GM06990 (cell line): ENCODE results near the gene STRADB.

ENCODE experiments used
- DNase-seq: peaks from one replicate; pipeline ENCODE4 v3.0.0-alpha.2; 2011; ENCODE audit not compliant: insufficient read length; ENCODE audit errors: extremely low read depth
- H3K27me3 ChIP-seq: replicated peaks from 2 replicates; pipeline ENCODE4 v1.6.0; 2011; ENCODE audit warnings: low read length; ENCODE audit not compliant: control insufficient read depth, insufficient read depth
- H3K36me3 ChIP-seq: 2 replicates; pipeline ENCODE4 v1.5.1; 2011; ENCODE audit warnings: low read length; ENCODE audit not compliant: control insufficient read depth, insufficient read depth
- H3K4me3 ChIP-seq: replicated peaks from 2 replicates; pipeline ENCODE4 v1.5.1; 2011; ENCODE audit warnings: low read depth, mild to moderate bottlenecking, control low read depth, low read length
- CTCF ChIP-seq: IDR thresholded peaks from 2 replicates; pipeline ENCODE4 v1.5.1; 2011; ENCODE audit warnings: low read length, control low read depth, mild to moderate bottlenecking, inconsistent platforms; ENCODE audit not compliant: insufficient read depth, poor library complexity, severe bottlenecking

STRADB gene

DNA sequence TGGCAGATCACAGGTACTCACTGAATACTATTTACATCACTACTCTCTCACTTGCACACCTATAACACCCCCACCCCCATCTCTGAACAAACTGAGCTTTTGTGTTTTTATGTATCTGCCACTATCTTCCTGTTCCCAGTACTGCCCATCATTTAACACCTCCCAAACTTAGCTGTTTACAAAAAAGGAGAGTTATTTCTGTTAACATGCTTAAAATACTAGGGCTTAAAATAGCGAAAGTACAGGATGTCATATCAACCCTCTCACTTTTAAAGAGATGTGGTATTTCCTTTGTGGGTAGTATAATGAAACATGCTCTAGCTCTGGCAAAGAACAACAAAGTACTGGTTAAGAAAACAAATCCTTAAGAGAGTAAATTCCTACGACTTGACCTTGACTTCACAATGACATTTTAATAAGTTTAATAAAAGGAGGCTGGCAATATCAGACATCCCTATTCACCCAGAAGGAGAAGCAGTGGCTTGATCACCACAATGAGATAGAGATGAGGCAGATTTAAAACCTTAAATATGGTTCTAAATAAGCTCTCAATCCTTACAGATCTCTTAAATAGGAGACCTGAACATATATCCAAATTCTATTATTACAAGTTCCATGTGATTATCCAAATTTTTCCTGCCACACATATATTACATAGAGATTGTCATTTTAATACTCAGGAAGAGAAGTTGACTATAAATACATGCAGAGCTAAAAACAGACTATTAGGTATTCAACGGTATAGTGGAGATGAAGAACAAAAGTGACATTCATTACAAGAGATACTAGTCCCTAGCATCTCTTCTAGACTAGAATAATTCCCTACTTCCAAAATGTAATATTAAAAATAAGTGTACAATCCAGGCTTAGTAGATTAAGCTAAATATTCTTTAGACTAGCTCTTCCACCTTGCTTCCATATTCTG is 37.2 kb upstream of the STRADB start:
- H3K4me3 ChIP-seq = peak overlapping the region; percentile 4; the same call in 1 of the 2 replicates
- no peak for TF ChIP-seq CTCF
- no peaks in the 10 kb centered on the region for H3K36me3 ChIP-seq
- H3K27me3 ChIP-seq = no peaks in the 10 kb centered on the region
- DNase-seq = peak; percentile 40

- no peak for TF ChIP-seq CTCF
- Histone ChIP-seq H3K4me3 (no peak overlapping the region), H3K36me3 (no peaks in the 10 kb centered on the region), H3K27me3 (no peaks in the 10 kb centered on the region)
- DNase-seq = no peak
Measured at GRCh38 chr2:201415149-201415548, 36.4 kb upstream of the STRADB start.

DNA sequence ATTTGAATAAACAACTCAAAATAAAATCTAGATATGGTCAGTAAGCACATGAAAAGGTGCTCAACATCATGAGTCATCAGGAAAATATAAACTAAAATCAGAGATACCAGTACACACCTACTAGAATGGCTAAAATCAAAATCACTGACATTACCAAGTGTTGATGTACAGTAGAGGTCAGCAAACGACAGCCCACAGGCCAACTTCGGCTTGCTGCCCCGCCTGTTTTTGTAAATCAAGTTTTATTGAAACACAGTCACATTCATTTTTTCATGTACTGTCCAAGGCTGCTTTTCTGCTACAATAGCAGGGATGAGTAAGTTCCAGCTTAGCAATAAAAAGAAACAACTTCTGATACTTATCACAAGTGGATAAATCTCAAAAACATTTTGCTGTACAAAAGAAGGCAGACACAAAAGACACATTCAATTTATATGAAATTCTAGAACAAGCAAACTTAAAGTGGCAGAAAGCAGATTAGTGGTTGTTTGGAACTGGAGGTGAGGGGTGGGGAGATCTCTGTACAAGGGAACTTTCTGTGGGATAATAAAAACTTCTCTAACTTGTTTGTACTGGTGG is 32.4 kb upstream of the STRADB start:
- no peak for TF ChIP-seq CTCF
- no peak for DNase-seq
- Histone ChIP-seq H3K4me3 (no peak overlapping the region), H3K27me3 (no peaks in the 10 kb centered on the region), H3K36me3 (no peaks in the 10 kb centered on the region)

GRCh38 chr2:201419986-201420385 is 31.6 kb upstream of the STRADB start:
- DNase-seq = no peak
- H3K27me3 ChIP-seq = no peaks in the 10 kb centered on the region
- H3K36me3 ChIP-seq = no peaks in the 10 kb centered on the region
- no peak overlapping the region for H3K4me3 ChIP-seq
- no peak for TF ChIP-seq CTCF

DNA sequence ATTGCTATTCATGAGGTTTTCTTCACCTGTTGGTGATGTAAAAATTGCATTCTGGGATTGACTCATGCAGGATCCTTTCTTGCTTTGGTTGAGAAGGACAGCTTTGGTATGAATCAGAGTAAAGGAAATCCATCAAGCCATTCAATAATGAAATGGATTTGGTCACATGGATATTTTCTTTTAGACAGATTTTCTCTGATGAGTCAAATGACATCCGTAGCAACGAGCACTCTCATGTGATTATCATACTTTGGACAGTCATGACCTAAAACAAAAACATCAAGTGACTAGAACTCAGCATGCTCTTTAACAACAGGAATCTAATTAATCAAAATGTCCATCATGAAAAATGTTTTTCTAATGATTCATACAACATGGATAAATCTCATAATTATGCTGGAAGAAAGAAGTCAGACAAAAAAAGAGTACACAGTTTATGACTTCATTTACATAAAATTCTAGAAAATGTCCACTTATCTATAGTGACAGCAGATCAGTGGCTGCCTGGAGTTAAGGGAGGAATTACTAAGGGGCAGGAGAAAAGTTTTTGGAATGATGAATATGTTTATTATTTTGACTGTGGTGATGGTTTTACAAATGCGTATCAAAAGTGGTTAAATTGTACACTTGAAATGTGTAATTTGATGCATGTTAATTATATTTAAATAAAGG is 31.0 kb upstream of the STRADB start:
- H3K36me3 ChIP-seq = no peaks in the 10 kb centered on the region
- no peak for TF ChIP-seq CTCF
- no peak overlapping the region for H3K4me3 ChIP-seq
- H3K27me3 ChIP-seq = no peaks in the 10 kb centered on the region
- DNase-seq = no peak
